ENCODE results near the gene ZNF789.
"Not testable (repeated sequence)": the region's sequence is repeated elsewhere in the genome, so short reads cannot be mapped to it uniquely, and the experiment has no call there.

The ZNF789 gene

GRCh38 chr7:99457650-99458493 lies 14.8 kb upstream of the ZNF789 start:
- DNase-seq (ENCODE audit: low spot score), result no peak

- DNase-seq (ENCODE audit: low spot score), result no peak
These were observed 13.6 kb upstream of the ZNF789 start for GRCh38 chr7:99459087-99459486.

GRCh38 chr7:99460651-99461050 lies 12.0 kb upstream of the ZNF789 start:
- DNase-seq (ENCODE audit: low spot score), result no peak

GRCh38 chr7:99461221-99461620 lies 11.5 kb upstream of the ZNF789 start:
- no peak for DNase-seq (ENCODE audit: low spot score)

GRCh38 chr7:99465421-99465768 lies 7.3 kb upstream of the ZNF789 start:
- DNase-seq (ENCODE audit: low spot score), result no peak

- no peak for DNase-seq (ENCODE audit: low spot score)
These were observed 4.3 kb upstream of the ZNF789 start for GRCh38 chr7:99468336-99468918.

GRCh38 chr7:99469381-99470065 lies 3.2 kb upstream of the ZNF789 start:
- DNase-seq (ENCODE audit: low spot score), result no peak

- DNase-seq (ENCODE audit: low spot score), result no peak
These were observed 566 bp downstream of the ZNF789 start for GRCh38 chr7:99473315-99473596.

GRCh38 chr7:99476107-99476506 lies 3.4 kb downstream of the ZNF789 start:
- no peak for DNase-seq (ENCODE audit: low spot score)

GRCh38 chr7:99478464-99479440 lies 6.1 kb downstream of the ZNF789 start:
- DNase-seq (ENCODE audit: low spot score), result no peak

GRCh38 chr7:99485094-99485493 lies 12.4 kb downstream of the ZNF789 start:
- no peak for DNase-seq (ENCODE audit: low spot score)

GRCh38 chr7:99489235-99489634 lies 16.5 kb downstream of the ZNF789 start:
- DNase-seq (ENCODE audit: low spot score), result no peak

GRCh38 chr7:99490878-99491277 lies 18.2 kb downstream of the ZNF789 start:
- DNase-seq (ENCODE audit: low spot score), result no peak

- DNase-seq (ENCODE audit: low spot score), result no peak
These were observed 21.1 kb downstream of the ZNF789 start for GRCh38 chr7:99493823-99494222.

- no peak for DNase-seq (ENCODE audit: low spot score)
These were observed 25.3 kb downstream of the ZNF789 start for GRCh38 chr7:99497766-99498545.

GRCh38 chr7:99498546-99498944 lies 25.9 kb downstream of the ZNF789 start:
- no peak for DNase-seq (ENCODE audit: low spot score)

- no peak for DNase-seq (ENCODE audit: low spot score)
These were observed 26.7 kb downstream of the ZNF789 start for GRCh38 chr7:99499371-99499720.

GRCh38 chr7:99499721-99500636 lies 27.3 kb downstream of the ZNF789 start, which contains the start of gene ZNF394:
Gene ZNF394 (minus strand): TSS chr7:99500281. CDS start chr7:99500093, 188 bp downstream.
- DNase-seq (ENCODE audit: low spot score), result peak; percentile 92

GRCh38 chr7:99500637-99501009 lies 27.9 kb downstream of the ZNF789 start:
- no peak for DNase-seq (ENCODE audit: low spot score)

GRCh38 chr7:99501236-99501635 lies 28.5 kb downstream of the ZNF789 start:
- not testable (repeated sequence) for DNase-seq (ENCODE audit: low spot score)

GRCh38 chr7:99504281-99504602 lies 31.6 kb downstream of the ZNF789 start:
- DNase-seq (ENCODE audit: low spot score), result peak; percentile 99

All from ecto neural progenitor cell (in vitro differentiated cells).